ENCODE results near the gene DGKI. TPM values are rescaled to one million over a fixed set of nuclear protein-coding genes. Genes with fewer than 3 reads are reported as not detected.
A peak's percentile ranks its signal among the peaks of the same experiment; 100 is the strongest.

Gene DGKI
- total and polyA plus RNA-seq, 3 donors from 2014 or later, result 3.2 to 6.6 (median 4.3) TPM

- Histone ChIP-seq H3K36me3 (ENCODE audit: low read depth, missing control alignments) (no peaks in the 10 kb centered on the region), H3K4me1 (no peaks in the 10 kb centered on the region), H3K4me3 (no peak overlapping the region), H3K27ac (no peak overlapping the region), H3K27me3 (no peaks in the 10 kb centered on the region), H3K9me3 (no peaks in the 10 kb centered on the region)
- no peak for DNase-seq
- intact Hi-C loops (cut with DNase I; ENCODE audit: low total_unique reads), result no loop called here
- TF ChIP-seq POLR2A (IDR thresholded peaks at IDR 0.05) (no peak), CTCF (IDR thresholded peaks at IDR 0.05) (no peak)
- WGBS, 2 donors, result 85 to 92% methylated on average over 6 of the region's 6 CpGs
Observed at GRCh38 chr7:137601642-137602041, 245.1 kb downstream of the DGKI start.

GRCh38 chr7:137597856-137598255 lies 248.9 kb downstream of the DGKI start:
- Histone ChIP-seq H3K36me3 (ENCODE audit: low read depth, missing control alignments) (no peaks in the 10 kb centered on the region), H3K4me1 (no peaks in the 10 kb centered on the region), H3K4me3 (no peak overlapping the region), H3K27me3 (no peaks in the 10 kb centered on the region), H3K27ac (no peak overlapping the region), H3K9me3 (no peaks in the 10 kb centered on the region)
- intact Hi-C loops (cut with DNase I; ENCODE audit: low total_unique reads), result no loop called here
- 70 to 86% methylated on average over 4 of the region's 4 CpGs for WGBS, 2 donors
- no peak for DNase-seq
- TF ChIP-seq POLR2A (IDR thresholded peaks at IDR 0.05) (no peak), CTCF (IDR thresholded peaks at IDR 0.05) (no peak)

- Histone ChIP-seq H3K9me3 (no peaks in the 10 kb centered on the region), H3K27me3 (no peaks in the 10 kb centered on the region), H3K27ac (no peak overlapping the region), H3K4me3 (no peak overlapping the region), H3K4me1 (peaks cover 5% of the 10 kb centered on the region), H3K36me3 (ENCODE audit: low read depth, missing control alignments) (no peaks in the 10 kb centered on the region)
- no peak for TF ChIP-seq POLR2A (IDR thresholded peaks at IDR 0.05)
- TF ChIP-seq CTCF (IDR thresholded peaks at IDR 0.05), result no peak
- 82 to 86% methylated on average over 5 of the region's 5 CpGs for WGBS, 2 donors
- no peak for DNase-seq
- intact Hi-C loops (cut with DNase I; ENCODE audit: low total_unique reads), result no loop called here
Observed at GRCh38 chr7:137593115-137593711, 253.6 kb downstream of the DGKI start.

GRCh38 chr7:137592232-137592896 lies 254.4 kb downstream of the DGKI start:
- intact Hi-C loops (cut with DNase I; ENCODE audit: low total_unique reads), result no loop called here
- DNase-seq, result peak; percentile 77

More at GRCh38 chr7:137592232-137592896, 254.4 kb downstream of the DGKI start:
- H3K4me3 ChIP-seq, result no peak overlapping the region
- no peaks in the 10 kb centered on the region for H3K36me3 ChIP-seq (ENCODE audit: low read depth, missing control alignments)
- H3K27ac ChIP-seq, result no peak overlapping the region
- peaks cover 5% of the 10 kb centered on the region for H3K4me1 ChIP-seq
- H3K9me3 ChIP-seq, result no peaks in the 10 kb centered on the region
- TF ChIP-seq CTCF (IDR thresholded peaks at IDR 0.05), result peak; percentile 29 to 68 (median 47)
- TF ChIP-seq POLR2A (IDR thresholded peaks at IDR 0.05), result no peak
- H3K27me3 ChIP-seq, result no peaks in the 10 kb centered on the region
- 38 to 51% methylated on average over 6 of the region's 6 CpGs for WGBS, 2 donors
